Epithelial cell of esophagus (primary cell): ENCODE data around the gene MARCKS.
A peak's percentile ranks its signal among the peaks of the same experiment; 100 is the strongest.
"Not testable (repeated sequence)": the region's sequence is repeated elsewhere in the genome, so short reads cannot be mapped to it uniquely, and the experiment has no call there.

Experiments used
- DNase-seq: peaks from one replicate; pipeline ENCODE4 v3.0.0; 2010; ENCODE audit warnings: low read depth
- H3K4me3 ChIP-seq: 2 replicates; pipeline ENCODE4 v1.5.1; 2011; ENCODE audit warnings: mild to moderate bottlenecking, low read length, control low read depth
- TF ChIP-seq, protein P1 (sequence below): IDR thresholded peaks from 2 replicates; pipeline ENCODE4 v1.5.1; 2011; ENCODE audit warnings: low read depth, mild to moderate bottlenecking, low read length, control low read depth, inconsistent platforms; ENCODE audit not compliant: insufficient read depth; ENCODE audit errors: missing control alignments

MARCKS gene

DNA sequence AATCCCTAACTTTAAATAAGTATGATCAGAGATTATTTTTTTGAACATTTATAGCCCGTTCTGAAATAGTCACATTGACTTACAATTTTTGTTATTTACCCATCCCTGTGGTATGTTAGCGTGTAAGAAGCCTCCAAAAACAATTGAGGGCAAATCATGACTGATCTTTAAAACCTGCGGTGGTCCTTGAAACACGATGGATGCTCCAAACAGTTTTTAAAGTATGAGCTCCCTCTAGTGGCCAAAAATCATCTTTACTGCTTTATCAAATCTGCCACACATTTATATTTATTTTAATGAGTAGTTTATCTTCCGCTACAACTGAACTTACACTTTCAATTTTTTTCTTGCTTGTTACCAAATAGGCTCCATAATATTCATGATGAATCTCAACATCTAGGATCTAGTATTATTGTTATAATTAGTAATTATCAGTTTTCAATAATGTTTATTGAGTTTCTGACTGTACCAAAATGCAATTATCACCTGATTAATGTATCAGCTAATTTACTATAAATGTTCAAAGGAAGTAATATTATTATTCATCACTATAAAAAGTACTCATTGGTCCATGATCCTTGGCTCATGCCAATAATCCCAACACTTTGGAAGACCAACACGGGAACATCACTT, 52.2 kb downstream of the MARCKS start:
- DNase-seq: peak; percentile 57
- no peak overlapping the region for H3K4me3 ChIP-seq
- TF ChIP-seq, protein P1, sequence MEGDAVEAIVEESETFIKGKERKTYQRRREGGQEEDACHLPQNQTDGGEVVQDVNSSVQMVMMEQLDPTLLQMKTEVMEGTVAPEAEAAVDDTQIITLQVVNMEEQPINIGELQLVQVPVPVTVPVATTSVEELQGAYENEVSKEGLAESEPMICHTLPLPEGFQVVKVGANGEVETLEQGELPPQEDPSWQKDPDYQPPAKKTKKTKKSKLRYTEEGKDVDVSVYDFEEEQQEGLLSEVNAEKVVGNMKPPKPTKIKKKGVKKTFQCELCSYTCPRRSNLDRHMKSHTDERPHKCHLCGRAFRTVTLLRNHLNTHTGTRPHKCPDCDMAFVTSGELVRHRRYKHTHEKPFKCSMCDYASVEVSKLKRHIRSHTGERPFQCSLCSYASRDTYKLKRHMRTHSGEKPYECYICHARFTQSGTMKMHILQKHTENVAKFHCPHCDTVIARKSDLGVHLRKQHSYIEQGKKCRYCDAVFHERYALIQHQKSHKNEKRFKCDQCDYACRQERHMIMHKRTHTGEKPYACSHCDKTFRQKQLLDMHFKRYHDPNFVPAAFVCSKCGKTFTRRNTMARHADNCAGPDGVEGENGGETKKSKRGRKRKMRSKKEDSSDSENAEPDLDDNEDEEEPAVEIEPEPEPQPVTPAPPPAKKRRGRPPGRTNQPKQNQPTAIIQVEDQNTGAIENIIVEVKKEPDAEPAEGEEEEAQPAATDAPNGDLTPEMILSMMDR: peak; percentile 58

DNA sequence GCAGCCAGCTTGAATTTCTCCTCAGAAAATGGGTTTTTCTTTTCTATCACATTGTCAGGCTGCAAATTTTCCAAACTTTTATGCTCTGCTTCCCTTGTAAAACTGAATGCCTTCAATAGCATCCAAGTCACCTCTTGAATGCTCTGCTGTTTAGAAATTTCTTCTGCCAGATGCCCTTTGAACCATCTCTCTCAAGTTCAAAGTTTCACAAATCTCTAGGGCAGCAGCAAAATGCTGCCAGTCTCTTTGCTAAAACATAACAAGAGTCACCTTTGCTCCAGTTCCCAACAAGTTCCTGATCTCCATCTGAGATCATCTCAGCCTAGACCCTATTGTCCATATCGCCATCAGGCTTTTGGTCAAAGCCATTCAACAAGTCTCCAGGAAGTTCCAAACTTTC, 53.1 kb downstream of the MARCKS start:
- not testable (repeated sequence) for H3K4me3 ChIP-seq, DNase-seq
